SU-DHL-6 (cell line): ENCODE data around the gene NTNG1.
"Not testable (repeated sequence)": the region's sequence is repeated elsewhere in the genome, so short reads cannot be mapped to it uniquely, and the experiment has no call there.

Experiments
- H2AFZ ChIP-seq: fragments of 200-600 bp; sonication (generic); 2 replicates; pipeline ENCODE4 v1.6.1; 2014; ENCODE audit warnings: low read depth, mild to moderate bottlenecking, moderate library complexity, mixed read lengths, antibody characterized with exemption, low read length; ENCODE audit not compliant: severe bottlenecking
- H3F3A ChIP-seq: fragments of 200-600 bp; shearing (Covaris generic); 2 replicates; pipeline ENCODE4 v1.6.0; 2016; ENCODE audit warnings: antibody characterized with exemption, mild to moderate bottlenecking; ENCODE audit not compliant: insufficient read depth
- H3K27ac ChIP-seq: fragments of 200-600 bp; sonication (generic); 2 replicates; pipeline ENCODE4 v1.5.1; 2016; ENCODE audit warnings: low read depth, mild to moderate bottlenecking, low read length, moderate library complexity, mixed read lengths
- H3K27me3 ChIP-seq: fragments of 200-600 bp; sonication (generic), shearing (Covaris generic); 2 replicates; pipeline ENCODE4 v1.6.0; 2014; ENCODE audit warnings: mild to moderate bottlenecking, low read length
- H3K36me3 ChIP-seq: fragments of 200-600 bp; sonication (generic); 2 replicates; pipeline ENCODE4 v1.6.1; 2014; ENCODE audit warnings: mild to moderate bottlenecking, low read length, mixed read lengths
- H3K4me2 ChIP-seq: fragments of 300-600, 200-600 bp; shearing (Covaris generic), sonication (generic); 2 replicates; pipeline ENCODE4 v1.6.0; 2014; ENCODE audit warnings: low read length, low read depth, mild to moderate bottlenecking; ENCODE audit not compliant: poor library complexity, severe bottlenecking
- H3K4me3 ChIP-seq: fragments of 200-600 bp; sonication (generic); 2 replicates; pipeline ENCODE4 v1.5.1; 2014; ENCODE audit warnings: antibody characterized with exemption, low read length, mild to moderate bottlenecking, mixed read lengths; ENCODE audit not compliant: insufficient read depth, poor library complexity, severe bottlenecking
- H3K79me2 ChIP-seq: fragments of 200-600 bp; sonication (generic); 2 replicates; pipeline ENCODE4 v1.6.1; 2014; ENCODE audit warnings: mild to moderate bottlenecking, low read length, moderate library complexity; ENCODE audit not compliant: insufficient read depth
- H3K9ac ChIP-seq: fragments of 200-600 bp; sonication (generic); 2 replicates; pipeline ENCODE4 v1.7.0; 2014; ENCODE audit warnings: mild to moderate bottlenecking, low read length
- H3K9me2 ChIP-seq: fragments of 200-600 bp; sonication (generic); replicated peaks from 2 replicates; pipeline ENCODE4 v1.6.1; 2014; ENCODE audit warnings: low read length; ENCODE audit not compliant: insufficient read depth
- H3K9me3 ChIP-seq: fragments of 200-600 bp; sonication (generic); 2 replicates; pipeline ENCODE4 v1.6.1; 2014; ENCODE audit warnings: low read length, mixed read lengths; ENCODE audit not compliant: insufficient read depth
- H4K20me1 ChIP-seq: fragments of 200-600 bp; sonication (generic); 2 replicates; pipeline ENCODE4 v1.6.1; 2014; ENCODE audit warnings: low read depth, mild to moderate bottlenecking, antibody characterized with exemption, low read length, moderate library complexity, mixed read lengths
- CTCF ChIP-seq: fragments of 200-600 bp; sonication (generic); IDR thresholded peaks from one replicate; pipeline ENCODE4 v1.5.1; 2017; ENCODE audit warnings: antibody characterized with exemption, mild to moderate bottlenecking, low read length, moderate library complexity; ENCODE audit not compliant: insufficient read depth, poor library complexity, severe bottlenecking
- EZH2phosphoT487 ChIP-seq: fragments of 200-600 bp; sonication (generic), shearing (Covaris generic); conservative IDR thresholded peaks from 2 replicates; pipeline ENCODE4 v1.6.1; 2018; ENCODE audit warnings: mild to moderate bottlenecking, antibody characterized with exemption, low read length, moderate library complexity, mixed read lengths

NTNG1 gene

GRCh38 chr1:107232426-107232825 is 91.6 kb downstream of the NTNG1 start:
- Histone ChIP-seq H2AFZ (no peak overlapping the region), H3K27me3 (no peaks in the 10 kb centered on the region), H3K9me2 (no peaks in the 10 kb centered on the region), H3K9me3 (no peaks in the 10 kb centered on the region), H3K27ac (no peak overlapping the region), H3K4me2 (no peak overlapping the region), H4K20me1 (no peaks in the 10 kb centered on the region), H3K79me2 (no peaks in the 10 kb centered on the region), H3F3A (no peaks in the 10 kb centered on the region), H3K4me3 (no peak overlapping the region), H3K9ac (no peak overlapping the region), H3K36me3 (no peaks in the 10 kb centered on the region)
- TF ChIP-seq EZH2phosphoT487 (no peak), CTCF (no peak)

- H3K9me2 ChIP-seq, H3K4me3 ChIP-seq, H3K27me3 ChIP-seq, H3K27ac ChIP-seq, H3K4me2 ChIP-seq, H3F3A ChIP-seq, H3K79me2 ChIP-seq, H2AFZ ChIP-seq, H3K36me3 ChIP-seq, H3K9me3 ChIP-seq, H3K9ac ChIP-seq, H4K20me1 ChIP-seq: not testable (repeated sequence)
Observed at GRCh38 chr1:107236760-107237159, 95.9 kb downstream of the NTNG1 start.

GRCh38 chr1:107243461-107243860 is 102.6 kb downstream of the NTNG1 start:
- H4K20me1 ChIP-seq: no peaks in the 10 kb centered on the region; the same call in 1 of the 2 replicates
- no peak overlapping the region for H3K27ac ChIP-seq
- no peak overlapping the region for H2AFZ ChIP-seq
- H3K36me3 ChIP-seq: no peaks in the 10 kb centered on the region
- H3K79me2 ChIP-seq: no peaks in the 10 kb centered on the region
- H3K4me3 ChIP-seq: no peak overlapping the region
- no peaks in the 10 kb centered on the region for H3F3A ChIP-seq
- no peak overlapping the region for H3K9ac ChIP-seq
- H3K9me3 ChIP-seq: no peaks in the 10 kb centered on the region
- H3K27me3 ChIP-seq: no peaks in the 10 kb centered on the region
- no peak for TF ChIP-seq EZH2phosphoT487
- TF ChIP-seq CTCF: no peak
- H3K4me2 ChIP-seq: no peak overlapping the region
- no peaks in the 10 kb centered on the region for H3K9me2 ChIP-seq

- Histone ChIP-seq H3K9me2 (no peaks in the 10 kb centered on the region), H4K20me1 (no peaks in the 10 kb centered on the region; the same call in 1 of the 2 replicates), H3K4me3 (no peak overlapping the region), H3K9ac (no peak overlapping the region), H3K4me2 (no peak overlapping the region), H3K79me2 (no peaks in the 10 kb centered on the region), H3K36me3 (no peaks in the 10 kb centered on the region), H3K27ac (no peak overlapping the region), H3F3A (no peaks in the 10 kb centered on the region), H3K27me3 (no peaks in the 10 kb centered on the region), H2AFZ (no peak overlapping the region), H3K9me3 (no peaks in the 10 kb centered on the region)
- TF ChIP-seq CTCF (no peak), EZH2phosphoT487 (no peak)
Observed at GRCh38 chr1:107244709-107245500, 104.1 kb downstream of the NTNG1 start.
